SIG-M5 treated with dmso at 0.1 percent for 504 hours (cell line): ENCODE measurements around the gene IPCEF1.

Source experiments
- DNase-seq: peaks from one replicate; lab custom pipeline; 2025; ENCODE audit not compliant: unreplicated experiment; lab: John Stamatoyannopoulos, UW

IPCEF1 gene

DNA sequence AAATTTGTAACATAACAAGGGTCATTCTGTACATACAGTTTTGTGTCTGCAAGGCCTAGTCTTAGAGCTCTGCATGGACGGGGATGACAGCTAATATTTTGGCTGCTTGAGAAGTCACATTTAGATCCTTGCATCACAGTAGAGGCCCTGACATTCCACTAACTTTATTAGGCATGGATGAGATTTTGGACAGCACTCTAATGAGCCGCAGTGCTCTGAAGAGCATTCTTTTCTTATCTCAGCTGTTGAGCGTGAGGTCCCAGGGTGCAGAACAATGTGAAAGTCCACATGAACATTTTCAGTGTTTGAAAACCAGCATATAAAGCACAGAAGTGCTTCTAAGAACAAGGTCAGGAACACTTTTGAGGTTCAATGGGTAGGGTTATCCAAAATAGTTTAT is 58.9 kb downstream of the IPCEF1 start:
- no peak for DNase-seq

DNA sequence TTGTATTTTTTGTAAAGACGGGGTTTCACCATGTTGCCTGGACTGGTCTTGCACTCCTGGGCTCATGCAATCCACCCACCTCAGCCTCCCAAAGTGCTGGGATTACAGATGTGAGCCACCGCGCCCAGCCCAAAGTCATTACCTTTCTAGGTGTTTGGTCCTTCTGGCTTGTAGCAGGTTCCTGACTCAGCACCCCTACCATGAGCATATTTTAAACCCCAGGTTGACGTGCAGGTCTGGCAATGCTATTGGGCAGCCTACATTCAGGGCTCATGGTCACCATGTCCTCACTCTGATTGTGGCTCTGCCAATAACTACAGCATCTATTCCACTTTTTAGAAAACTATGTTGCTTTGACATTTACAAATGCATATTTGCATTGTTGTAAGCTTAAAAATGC is 59.4 kb downstream of the IPCEF1 start:
- DNase-seq, result no peak

DNA sequence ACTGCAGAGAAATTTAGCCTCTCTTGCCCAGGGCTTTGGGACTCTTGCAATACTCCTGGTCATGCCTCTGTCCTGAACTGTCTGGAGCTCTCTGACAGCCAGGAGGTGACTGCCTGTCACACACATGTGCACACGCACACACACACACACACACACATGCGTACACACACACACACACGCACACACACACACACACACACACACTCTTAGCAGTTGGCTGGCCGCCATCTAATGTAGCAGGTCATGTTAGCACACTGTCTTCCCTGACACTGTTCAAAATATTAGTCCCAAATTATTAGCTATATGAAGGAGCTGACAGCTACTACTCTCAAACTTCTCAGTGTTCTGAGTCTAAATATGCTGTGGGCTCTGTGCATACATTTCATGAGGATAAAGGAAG is 60.9 kb downstream of the IPCEF1 start:
- DNase-seq, result no peak

DNA sequence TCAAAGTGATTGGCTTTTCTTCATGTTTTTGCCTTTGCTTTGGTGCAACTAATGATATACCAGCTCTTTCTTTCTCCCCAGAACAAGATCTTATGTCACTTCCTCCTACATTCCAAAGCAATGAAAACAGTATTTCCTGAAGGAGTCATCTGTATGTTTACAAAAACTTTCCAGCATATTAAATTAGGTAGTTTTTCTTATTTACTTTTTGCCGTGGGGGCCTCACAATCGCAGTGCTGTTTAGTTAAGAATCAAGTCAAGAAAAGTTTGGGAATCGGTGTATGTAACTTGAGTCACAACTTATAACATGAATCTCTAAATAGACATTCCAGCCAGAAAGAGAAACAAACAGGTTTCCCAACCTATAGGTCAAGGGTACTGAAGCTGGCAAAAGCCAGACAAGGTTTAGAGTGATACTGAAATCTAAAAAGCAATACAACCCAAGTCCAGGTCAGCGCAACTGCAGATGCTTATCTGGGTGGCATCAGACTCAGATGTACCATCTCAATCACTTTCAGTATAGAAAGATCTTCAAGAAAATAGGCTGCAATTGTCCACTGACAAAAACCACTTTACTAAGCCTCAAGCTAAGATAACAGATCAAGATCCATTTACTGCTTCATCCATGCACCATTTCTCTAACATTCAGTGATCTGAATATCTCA is 63.6 kb downstream of the IPCEF1 start:
- DNase-seq, result peak; percentile 37

DNA sequence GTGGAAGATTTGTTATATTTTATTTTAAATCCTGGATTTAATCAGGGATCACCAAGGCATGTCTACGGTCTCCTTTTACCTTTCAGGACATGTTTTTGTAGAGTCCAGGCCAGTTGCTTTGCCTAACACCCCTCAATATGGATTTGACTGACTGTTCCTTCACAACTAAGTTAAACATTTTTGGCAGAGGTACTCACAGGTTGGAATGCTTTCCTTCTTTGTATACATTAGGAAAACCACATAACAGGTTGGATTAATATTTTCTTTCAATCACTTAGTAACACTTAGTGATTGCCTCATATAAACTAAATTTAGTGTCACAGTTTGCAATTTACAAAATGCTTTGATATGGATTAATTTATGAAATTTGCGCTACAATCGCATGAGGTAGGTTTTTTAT is 64.5 kb downstream of the IPCEF1 start:
- no peak for DNase-seq

DNA sequence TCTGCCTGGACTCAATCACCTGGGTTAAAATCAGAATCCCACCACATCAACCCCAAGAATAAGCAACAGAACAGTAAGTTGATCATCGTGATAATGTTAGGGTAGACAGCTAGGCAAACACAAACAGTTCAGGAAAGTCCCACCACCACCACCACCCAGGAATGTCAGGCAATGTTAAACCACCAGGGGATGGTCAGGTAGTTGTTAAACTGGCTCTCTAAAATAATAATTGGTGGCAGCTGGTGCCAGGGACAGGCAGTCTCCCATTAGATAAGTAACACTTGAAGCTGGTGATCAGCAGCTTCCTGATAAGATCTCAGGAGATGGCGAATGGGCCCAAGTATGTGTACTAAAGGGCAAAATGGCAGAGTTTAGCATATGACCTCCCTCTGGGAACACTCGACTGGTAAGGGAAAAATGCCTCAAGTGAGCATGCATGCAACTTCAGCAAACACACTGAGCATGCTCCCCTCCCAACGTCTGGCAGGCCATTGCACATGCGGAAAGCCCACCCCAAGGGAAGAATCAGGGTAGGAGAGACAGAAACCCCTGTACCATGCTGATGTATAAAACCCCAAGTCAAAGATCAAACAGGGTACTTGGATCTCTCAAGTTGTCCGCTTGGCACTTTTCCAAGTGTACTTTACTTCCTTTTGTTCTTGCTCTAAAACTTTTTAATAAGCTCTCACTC is 66.6 kb downstream of the IPCEF1 start:
- DNase-seq, result no peak

DNA sequence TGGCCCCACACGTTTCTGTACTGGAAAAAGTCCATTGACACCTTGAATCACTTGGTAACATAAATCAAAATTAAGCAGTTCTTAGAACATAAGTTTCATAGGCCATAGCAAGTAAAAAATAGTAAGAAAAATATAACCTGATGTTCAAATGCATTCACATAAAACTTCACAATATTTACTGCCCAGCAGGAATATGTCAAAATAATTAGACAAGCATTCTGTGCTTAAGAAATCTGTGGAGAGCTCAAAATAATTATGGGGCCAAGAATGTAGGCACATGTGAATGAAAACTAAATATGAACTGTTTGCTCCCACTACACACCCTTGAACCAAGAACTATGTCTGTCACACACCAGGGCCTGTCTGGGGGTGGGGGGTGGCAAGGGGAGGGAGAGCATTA is 70.8 kb downstream of the IPCEF1 start:
- DNase-seq, result no peak

DNA sequence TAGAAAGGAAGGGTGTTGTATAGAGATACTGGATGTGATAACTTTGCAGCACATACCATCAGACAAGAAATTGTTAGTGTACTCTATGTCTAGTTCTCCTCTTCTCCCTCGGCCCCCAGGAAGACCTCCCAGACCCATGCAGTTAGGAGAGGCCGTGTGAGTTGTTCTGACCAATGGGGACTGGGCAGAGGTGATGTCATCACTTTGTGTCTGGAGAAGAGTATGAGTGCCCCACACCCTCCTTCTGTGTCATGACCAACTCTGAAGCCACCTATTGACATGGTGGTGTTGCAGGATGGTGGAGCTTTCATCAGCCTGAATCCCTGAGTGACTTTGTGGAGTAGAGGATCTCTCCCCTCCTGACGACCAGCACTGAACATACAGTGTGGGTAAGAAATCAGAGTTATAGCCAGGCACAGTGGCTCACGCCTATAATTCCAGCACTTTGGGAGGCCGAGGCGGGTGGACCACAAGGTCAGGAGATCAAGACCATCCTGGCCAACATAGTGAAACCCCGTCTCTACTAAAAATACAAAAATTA is 72.2 kb downstream of the IPCEF1 start:
- DNase-seq, result no peak

DNA sequence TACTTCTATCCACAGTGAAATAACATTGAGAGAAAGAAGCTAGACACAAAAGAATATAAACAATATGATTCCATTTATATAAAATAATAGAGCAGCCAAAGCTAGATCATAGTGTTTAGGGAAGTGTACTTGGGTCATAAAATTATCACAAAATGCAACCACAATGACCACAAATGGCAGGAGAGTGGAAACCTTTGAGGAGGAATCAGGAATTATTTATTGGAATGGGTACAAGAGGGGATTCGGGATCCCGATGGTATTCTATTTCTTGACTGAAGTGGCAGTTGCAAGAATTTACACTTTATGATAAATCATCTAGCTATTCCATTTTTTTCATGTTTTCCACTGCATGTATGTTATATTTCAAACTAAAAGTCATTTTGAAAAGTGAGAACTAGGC is 76.1 kb downstream of the IPCEF1 start:
- no peak for DNase-seq

DNA sequence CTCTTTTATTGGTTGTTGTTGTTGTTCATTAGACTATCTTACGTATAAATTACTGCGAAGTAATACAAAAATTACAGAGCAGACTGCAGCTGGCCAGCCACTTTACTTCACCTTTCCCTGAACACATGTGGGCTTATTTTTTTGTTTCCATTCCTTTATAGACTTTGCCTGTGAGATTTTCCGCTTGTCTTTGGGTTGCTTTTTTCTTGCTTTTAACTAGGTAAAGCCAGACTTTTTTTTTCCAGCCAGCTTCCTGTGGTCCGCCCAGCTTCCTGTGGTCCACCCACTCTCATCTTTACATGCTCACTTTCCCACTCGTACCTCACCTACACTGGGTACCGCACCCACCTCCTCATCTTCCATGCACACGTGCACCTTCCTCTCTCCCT is 79.0 kb downstream of the IPCEF1 start:
- DNase-seq, result no peak

DNA sequence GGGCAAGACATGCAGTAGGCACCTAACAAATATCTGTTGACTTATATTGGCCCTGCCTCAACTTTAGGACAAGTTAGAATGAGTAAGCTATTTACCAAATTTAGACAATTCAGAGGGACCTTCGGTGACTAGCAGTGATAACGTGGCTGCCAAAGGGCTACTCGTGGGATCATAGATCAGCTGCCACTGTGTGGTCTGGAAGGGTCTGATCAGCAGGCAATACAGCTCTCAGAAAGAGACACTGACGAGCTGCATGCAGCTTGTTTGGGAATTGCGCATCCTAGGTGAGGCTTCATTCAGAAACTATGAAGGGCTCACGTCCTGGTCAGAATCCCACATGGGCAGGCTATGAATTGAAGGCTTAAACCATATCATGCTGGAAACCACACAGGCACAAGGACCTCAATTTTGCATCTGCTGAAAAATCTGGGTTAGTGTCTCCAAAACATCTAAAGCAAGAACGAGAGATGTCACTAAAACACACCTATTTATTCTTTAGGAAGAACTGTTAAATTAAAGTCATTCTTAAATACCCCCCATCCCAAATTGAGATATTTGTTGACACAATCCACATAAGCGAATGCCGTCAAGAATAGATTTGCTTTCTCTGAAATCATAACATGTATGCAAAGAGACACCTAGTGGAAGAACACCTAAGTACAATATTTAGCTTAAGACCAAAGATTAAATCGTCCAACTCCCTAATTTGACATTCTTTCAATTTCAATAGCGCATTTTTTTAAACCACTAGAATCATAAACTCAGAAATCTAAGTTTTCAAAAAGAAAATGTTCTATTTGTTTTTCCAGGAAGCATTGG is 79.6 kb downstream of the IPCEF1 start:
- DNase-seq, result peak; percentile 48

DNA sequence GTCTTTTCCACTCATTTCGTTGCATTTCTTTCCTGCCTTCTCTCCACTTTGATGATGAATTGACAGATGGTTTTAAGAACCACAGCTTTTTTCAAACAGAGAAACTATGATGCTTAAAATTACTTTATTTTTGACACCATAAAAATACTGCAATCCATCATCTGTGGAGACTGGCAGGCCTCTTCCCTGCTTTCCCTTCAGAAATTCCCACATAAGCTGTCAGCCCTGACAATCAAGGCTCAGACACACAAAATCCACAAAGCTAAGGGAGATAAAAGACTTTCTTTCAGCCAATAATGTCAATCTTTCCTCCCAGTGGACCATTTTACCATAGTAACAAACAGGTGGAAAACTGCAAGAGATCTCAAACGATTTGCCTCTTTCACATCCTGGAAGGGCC is 82.4 kb downstream of the IPCEF1 start:
- DNase-seq, result no peak

DNA sequence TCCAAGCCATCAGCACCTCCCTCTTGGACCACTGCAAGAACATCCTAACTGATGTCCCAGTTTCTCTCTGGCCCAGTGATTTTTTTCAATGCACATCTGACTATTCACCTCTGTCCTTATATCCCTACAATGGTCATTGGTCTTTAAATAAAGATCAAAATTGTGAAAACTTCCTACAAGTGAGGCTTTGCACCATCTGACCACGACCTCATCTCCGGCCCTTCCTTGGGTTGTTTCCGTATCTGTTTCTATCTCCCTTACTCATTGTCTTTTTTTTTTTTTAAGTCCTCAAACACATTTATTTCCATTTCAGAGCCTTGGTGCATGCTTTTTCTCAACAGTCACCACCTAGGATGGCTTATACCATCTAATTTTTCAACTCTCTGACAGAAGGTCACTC is 88.1 kb downstream of the IPCEF1 start:
- no peak for DNase-seq

DNA sequence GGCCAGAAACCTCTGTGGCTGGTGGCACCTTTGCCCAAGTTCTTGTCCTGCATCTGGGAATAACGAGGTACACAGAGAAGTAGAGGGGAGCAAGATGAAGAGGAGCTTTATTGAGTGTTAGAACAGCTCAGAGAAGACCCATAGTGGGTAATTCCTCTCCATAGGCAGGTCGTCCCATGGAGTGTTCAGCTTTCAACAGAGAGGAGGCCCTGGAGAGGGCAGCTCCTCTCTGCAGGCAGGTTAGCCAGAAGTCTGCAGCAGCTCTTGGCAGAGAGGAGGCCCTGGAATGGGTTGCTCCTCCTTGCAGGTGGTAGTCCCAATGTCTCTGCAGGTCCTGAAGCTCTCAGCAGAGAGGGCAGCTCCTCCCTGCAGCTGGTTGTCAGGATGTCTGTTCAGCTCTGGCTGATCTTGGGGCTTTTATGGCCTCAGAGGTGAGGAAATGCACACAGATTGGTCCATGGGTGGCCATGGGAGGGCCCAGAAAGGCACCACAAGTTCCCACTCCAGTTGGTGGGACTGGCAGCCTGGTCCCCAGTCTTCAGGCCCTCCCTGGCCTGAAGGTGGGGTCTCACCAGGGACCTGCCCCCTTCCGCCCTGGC is 89.0 kb downstream of the IPCEF1 start:
- DNase-seq, result no peak

DNA sequence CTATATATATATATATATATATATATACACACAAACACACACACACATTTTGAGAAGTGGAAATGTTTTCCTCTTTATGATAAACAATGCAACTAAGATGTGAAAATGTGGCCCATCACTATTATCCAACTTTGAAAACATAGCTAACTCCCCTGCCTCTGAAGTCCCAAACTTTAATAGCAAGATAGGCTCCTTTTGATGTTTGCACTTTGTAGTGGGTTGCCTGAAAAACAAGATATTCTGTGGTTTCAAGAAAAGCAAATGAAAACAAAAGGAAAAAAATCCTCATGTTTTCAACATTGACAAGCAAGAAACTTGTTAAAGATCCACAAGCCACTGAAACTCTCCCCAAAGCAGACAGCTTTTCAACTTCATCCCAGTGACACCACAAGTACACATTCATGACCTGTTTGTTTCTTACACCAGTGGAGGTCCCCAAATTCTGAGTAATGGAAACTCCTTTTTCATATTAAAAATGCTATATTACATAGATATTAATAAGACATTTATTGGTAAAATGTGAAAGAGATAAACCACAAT is 90.0 kb downstream of the IPCEF1 start:
- no peak for DNase-seq

DNA sequence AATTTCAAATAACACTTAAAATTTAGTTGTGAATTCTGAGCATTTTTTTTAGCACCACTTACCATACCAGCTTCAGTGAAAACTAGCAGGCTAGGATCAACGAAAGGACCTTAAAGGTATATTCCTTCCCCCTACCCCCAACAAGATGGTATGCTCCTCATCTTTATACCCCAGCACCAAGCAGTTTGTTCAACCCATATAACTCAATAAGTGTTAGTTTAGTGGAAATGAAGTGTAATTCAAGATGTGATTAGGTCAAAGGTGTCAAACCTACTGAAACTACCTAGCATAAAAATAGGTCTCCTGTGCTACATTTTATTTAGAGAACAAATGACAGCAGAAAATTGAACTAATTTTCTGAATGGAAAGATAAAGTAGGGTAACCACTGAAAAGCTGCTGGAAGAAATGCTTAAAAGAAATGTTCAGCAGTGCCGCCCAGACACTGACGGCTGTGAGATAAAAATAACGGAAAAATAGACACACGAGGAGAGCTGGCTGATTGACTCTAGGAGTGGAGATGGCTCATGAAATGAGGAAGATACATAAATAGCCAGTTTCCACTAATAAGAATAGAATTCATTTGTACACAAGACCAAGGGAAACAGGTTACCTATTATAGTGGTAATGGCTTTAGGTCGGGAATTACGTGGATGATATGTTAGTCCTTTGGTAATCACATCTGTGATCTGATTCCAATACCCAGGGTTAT is 94.8 kb downstream of the IPCEF1 start:
- DNase-seq, result peak; percentile 74

DNA sequence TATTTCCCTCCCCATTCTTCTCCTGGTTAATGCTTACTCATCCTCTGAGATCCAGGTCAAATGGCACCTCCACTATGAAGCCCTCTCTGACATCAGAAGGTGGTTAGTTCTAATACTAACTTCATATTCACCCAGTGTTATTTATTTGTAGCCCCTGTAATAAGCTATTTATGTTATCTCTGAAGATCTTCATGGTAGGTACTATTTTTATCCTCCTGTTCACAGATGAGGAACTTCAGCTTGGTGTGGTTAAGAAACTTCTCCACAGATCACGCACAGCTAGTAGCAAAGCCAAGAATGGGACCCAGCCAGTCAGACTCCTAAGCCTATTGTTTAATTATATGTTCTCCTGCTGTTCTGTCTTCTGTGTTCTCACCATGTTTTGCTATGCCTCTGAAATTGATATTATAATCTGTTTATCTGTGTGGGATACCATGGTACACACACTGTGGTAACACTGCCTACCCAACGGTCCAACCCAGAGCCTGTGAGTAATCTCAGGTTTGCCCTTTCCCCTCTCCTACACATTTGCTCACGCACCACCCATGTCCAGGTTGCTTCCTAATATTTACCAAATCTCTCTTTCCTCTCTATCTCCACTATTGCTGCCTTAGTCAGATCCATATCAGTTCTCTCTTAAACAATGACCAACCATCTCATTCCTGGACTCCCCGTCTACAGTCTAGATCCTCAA is 98.4 kb downstream of the IPCEF1 start:
- DNase-seq, result peak; percentile 89

DNA sequence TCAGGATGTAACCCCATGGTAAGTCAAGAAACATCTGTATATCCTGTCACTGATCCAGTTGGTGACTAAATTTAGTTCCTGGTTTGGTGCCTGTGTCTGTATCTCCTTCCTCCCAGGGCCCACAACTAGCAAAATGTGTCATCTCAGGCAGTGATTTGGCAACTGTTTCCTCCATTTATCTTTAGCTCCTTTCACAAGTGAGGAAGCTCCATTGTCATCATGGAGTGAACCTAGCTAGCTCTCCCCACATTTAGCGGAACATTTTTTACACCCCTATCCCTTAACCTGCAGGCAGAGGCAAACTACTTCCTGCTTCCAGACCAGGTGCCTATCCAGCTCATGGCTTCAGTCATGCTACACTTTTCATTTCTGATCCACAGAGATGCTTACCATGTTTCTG is 99.5 kb downstream of the IPCEF1 start:
- peak; percentile 94 for DNase-seq

DNA sequence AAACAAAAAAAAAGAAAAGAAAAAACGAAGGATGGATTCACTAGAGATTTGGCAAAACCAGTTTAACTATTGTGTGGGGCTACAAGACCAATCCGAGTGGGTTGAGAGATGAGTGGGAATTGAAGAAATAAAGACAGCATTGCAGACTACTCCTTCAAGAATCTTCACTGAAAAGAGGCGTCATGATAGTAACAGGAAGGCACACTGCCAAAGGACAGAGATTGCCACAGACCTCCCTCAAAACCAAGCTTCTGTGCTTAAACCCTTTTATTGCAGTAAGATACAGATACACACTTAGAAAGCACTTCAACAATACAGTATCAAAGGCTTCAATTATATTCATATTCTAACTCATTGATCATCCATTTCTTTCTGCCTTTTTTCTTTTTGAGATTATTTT is 103.9 kb downstream of the IPCEF1 start:
- peak; percentile 46 for DNase-seq

DNA sequence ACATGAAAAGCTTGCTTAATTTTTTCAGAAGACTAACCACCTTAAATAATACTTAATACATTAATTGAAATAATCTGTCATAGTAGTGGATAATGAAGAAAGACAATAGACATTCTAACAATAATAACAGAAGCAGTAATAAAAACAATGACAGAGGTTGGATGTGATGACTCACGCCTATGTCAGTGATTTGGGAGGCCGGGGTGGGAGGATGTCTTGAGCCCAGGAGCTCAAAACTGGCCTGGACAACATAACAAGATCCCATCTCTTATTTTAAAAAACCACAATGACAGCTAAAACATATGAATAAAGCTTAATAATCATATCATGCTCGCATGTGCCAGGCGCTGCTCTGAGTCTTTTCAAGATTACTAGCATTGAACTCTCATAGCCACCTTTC is 105.5 kb downstream of the IPCEF1 start:
- no peak for DNase-seq
